Stimulated activated CD8-positive, alpha-beta memory T cell treated with anti-CD3 and anti-CD28 coated beads, Interleukin-7, amount 100 ng/mL, for 1 hour (primary cell): ENCODE measurements around the gene AVPI1.
"Not testable (repeated sequence)": the region's sequence is repeated elsewhere in the genome, so short reads cannot be mapped to it uniquely, and the experiment has no call there.

Experiments used
- DNase-seq, 2 donors: peaks; one replicate each; pipeline ENCODE4 v3.0.0-alpha.2; 2020; ENCODE audit warnings: low read depth in 2 of 2

Gene AVPI1

DNA sequence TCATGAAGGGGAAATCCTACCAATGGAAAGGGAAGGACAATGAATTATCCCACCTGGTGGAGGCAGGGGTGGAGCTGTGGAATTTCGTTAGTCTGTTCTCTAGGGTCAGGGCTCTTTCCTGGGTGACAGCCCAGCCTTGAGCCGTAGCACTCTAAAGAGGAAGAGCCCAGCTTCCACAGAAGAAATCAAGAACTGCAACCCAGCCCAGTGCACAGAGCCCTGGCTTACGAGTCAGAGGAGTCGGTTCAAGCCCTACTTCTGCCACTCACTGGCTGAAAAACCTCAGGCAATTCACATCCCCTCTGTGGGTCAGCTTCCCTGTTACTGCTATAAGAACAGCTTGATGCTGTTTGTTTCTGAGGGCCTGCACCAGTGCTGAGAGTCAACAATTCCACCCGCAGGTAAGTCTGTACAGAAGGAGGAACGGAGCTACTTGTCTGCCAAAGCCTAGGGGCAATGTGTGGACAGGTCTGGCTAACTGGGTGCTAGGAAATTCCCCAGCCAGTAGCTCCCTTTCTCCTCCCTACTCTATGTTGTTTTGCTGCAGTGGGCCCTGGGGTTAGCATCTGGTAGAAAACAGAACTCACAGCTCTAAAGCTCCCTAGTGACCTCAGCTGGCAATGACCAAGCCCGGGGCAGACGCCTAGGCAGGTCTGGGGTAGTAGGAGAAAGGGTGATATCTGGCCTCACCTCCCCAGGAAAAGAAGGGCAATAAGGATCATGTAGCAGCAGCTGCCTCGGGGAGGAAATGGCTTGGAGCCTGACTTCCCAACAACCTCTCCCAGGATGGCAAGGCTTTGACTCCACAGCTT, 3.3 kb downstream of the AVPI1 start:
- DNase-seq: no peak

DNA sequence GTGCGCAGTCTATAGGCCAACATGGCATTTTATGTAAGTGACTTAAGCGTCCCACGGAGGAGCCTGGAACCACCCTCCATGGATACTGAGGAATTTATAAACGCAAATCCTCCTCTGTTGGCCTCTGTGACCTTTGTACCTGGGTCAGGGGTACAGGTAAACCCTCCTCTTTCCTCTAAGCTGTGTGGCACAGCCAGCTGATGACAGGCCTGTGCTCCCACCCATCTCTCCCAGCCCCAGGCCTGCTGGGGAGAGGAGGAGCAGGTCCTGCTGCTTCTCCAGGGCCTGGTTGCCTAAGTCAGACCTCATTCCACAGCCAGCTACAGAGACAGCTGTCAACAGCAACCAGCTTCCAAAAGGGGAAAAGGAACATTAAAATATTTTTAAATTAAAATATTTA, 5.0 kb downstream of the AVPI1 start:
- DNase-seq: no peak

DNA sequence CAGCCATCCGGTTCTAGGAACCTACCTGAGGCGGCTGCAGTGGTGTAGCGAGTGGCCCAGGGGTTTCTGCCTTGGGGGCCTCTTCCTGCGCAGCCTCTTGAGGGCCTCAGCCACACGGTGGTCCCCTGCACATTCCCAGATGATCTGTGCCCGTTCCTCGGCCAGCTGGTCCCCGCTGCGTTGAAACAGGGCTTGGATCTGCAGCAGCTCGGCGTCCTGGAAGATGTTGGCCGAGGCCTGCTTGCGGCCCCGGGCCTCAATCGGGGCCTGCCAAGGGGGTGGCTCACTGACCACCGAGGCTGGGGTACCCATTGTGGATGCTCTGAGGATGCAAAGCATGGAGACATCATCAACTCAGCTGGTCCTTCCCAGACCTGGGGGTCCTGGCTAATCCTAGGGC, 7.4 kb downstream of the AVPI1 start:
- no peak for DNase-seq

DNA sequence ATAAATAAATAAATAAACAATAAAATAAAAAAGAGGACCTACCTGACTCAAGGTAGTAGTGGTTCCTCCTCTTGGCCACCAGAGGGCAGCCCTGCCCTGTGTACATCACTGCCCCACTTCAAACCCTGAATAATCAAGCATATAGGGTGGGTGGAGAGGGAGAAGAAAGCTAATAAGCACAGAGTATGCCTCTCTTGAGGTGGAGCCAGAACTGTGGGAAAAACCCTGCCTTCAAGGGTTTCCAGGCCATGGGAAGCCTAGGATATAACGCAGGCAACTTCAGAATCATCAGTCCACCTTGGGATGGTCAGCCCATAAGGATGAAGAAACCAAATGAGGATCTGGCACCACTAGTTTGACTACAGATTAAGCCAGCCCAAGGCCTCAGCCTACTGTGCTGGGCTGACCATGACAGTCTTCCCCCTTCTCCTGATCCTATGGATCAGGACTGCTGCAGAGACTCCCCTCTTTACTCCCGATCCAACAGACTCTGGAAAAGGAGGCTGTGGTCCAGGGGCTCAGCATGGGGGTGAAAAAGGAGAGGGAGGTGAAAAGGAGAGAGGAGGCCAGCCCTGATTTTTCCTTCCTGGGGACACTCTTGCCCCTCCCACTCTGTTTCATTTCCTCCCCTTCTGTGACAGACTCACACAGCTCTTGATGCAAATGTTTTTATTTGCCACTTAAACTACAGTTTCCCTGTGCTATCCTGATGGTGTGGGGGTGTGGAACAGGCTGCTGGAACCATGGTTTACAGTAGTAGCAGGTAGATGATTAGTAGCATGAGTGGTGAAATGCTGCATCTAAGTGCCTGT, 10.1 kb downstream of the AVPI1 start:
- peak in 1 of 2 donors; percentile 15 for DNase-seq

DNA sequence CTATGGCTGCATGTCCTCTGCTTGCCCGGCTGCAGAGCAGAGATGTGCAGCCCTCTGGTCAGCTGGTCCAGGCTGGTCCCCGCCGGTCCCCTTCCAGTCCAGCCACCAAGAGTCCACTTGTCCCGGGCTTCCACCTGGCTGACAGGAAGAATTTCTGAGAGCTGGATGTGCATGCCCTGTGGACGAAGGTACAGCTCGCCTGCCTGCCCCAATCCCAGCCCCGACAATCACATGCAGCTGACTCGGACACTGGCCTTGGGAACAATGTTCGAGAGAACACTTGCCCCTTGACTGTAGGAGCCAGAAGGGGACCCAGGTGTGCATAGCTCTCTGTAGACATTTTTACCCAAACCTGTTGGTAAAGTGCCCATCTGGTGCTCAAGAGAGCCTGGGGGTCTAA, 11.8 kb downstream of the AVPI1 start:
- no peak for DNase-seq

DNA sequence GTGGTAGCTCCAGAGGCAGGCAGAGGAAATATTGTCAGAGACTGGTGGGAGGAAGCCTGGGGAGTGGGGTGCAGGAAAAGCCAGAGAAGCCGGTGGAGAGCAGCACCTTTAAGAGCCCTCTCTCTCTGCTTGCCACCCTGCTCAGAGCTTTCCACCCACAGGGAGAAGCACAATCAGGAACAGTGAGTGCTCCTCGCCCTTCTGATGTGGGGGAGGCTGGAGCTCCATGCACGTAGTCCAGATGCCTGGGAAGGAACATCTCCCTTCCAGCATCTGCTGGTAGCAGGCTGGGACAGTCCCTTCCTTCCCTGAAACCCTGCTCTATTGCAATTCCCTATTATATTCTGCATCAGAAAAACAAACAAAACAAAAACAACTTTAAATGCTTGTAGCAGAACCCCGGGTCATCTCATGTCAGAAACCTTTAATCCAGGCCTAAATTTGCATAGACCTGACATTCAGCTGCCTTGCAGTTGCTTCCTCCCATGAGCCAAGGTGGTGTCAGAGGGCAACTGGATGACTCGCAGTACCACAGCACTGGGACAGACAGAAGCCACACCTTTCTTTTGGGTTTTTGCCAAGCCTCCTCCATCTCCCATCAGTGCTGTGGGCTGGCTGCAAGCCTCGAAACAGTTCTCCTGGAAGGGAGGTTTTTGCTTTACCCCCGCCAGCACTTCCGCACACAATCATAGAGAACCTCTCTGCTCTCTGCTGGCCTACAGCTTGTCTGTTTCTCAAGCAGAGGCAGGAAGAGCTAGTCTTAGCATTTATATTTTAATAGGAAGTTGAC, 13.1 kb downstream of the AVPI1 start:
- no peak for DNase-seq

DNA sequence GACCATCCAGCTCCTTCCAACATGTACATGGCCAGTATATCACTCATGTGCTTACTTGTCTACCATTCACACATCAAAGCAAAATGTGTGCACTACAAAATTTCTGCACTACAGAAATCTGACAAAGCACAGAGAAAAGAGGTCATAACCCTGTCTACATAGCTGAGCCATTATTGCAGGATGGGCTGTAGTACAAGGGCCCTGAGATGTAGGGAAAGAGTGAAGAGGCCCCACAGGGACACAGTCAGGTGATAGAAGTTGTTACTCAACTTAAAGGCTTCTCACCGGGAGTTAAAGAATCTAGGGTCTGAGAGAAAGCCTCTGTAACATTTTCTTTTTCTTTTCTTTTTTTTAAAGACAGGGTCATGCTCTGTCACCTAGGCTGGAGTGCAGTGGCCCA, 17.5 kb downstream of the AVPI1 start:
- DNase-seq: no peak

DNA sequence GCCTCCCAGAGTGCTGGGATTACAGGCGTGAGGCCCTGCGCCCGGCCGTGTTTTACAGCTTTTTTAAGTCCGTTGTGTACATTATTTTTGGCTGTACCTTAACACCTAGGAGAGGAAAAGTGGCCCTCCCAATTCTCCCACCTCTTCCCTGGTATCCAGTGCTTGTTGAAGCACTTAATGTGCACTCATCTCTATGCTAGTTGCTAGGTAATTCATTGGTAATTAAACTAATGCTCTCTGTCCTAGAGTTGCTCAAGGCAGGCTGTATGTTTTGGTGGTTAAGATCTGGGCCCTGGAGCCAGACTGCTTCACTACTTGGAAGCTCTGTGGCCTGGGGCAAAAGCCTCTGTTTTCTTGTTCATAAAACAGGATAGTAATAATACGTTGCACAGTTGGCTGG, 19.6 kb downstream of the AVPI1 start:
- DNase-seq: no peak

DNA sequence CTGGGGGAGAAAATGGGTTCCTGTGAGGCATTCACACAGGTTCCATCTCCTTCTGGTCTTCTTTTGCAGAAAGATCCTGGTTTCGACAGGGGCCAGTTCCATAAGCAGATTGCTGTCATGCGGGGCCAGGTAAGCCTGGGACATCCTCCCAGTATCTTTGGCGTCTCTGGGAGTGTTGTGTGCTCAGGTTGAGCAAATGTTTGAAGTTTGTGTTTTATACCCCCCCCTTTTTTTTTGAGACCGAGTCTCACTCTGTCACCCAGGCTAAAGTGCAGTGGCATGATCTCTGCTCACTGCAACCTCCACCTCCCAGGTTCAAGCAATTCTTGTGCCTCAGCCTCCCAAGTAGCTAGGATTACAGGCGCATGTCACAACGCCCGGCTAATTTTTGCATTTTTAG, 20.0 kb downstream of the AVPI1 start:
- no peak for DNase-seq

DNA sequence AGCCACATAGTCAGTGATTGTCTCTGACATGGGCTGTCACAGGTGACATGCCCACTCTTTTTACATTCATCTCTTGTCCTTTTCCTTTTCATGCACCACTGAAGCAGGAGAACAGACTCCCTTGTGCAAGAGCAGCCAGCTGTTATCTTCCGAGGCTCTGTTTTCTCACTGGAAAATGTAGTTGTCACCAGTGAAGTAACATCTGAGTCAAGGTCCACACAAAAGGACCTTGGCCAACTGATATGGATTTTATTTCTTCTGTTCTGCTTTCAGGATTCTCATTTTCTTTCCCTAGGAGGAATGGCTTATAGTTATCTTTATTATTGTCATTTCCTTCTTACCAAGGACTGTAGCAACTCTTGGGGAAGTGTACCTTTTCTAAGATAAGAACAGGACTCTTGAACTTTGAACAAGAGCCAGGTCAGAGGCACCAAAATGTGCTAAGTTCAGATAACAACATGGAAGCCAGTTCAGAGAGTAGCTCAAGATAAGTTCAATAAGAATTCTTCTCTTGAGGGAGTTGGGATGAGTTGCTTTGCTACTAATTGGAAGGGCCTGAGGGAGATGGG, 22.7 kb downstream of the AVPI1 start:
- no peak for DNase-seq

DNA sequence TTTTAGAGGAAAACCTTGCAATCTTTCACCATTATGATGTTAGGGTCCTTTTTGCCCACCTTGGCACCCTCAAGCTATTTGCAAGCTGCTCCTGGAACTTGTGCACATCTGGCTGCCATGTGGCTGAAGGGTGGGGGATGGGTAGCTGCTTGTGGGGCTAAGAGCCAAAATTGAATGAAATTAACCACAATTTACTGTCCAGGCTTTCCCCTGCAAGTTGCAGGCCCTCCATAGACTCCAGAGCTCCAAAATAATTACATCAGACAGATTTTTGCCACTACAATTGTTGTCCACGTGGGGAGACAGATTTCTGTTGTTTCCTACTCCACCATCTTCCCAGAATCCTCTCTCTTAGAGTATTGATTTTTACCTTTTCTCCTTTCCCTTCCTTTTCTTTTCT, 27.5 kb downstream of the AVPI1 start:
- no peak for DNase-seq

DNA sequence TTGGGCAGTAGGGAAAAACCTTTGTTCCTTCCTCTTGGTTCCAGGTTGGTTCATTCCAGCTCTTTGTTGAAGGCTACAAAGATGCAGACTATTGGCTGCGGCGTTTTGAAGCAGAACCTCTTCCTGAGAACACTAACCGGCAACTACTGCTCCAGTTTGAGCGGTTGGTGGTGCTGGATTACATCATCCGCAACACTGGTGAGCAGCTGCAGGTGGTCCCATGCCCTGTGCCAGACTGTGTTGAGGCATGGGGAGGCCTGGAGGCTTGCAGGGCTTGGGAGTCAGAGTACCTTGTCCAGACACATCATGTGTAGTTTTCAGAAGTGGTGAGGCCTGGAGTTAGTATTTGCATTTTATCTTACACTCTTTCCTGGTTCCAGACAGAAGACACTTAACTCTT, 30.3 kb downstream of the AVPI1 start:
- no peak for DNase-seq

DNA sequence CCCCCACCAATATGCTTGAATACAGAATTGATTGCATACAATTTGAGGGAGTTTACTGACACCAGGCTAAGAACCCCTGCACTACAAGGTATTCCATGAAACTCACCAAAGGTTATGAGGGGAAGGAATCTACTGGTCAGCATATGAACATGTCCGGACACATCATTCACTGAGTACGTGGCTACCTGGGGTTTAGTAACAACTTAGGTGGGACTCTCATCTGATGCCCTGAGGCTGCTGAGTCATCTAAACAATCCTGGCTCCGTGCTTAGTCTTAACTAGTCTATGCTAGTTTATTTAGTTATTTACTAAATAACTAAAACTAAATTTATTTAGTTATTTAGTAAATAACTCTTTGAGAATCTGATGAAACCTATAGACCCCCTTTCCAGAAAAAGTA, 35.3 kb downstream of the AVPI1 start:
- no peak for DNase-seq

DNA sequence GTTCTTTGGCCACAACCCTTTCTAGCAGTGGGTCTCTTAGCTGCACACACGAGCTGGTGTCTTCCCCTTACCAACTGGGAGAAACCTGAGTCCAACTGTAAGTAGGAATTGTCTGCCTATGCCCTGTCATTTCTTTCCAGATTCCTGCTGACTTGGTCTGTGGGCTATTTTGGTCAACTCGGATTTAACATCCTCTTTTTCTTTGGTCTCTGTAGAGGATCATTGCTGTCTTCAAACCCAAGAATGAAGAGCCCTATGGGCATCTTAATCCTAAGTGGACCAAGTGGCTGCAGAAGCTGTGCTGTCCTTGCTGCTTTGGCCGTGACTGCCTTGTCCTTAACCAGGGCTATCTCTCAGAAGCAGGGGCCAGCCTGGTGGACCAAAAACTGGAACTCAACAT, 36.3 kb downstream of the AVPI1 start:
- DNase-seq: no peak

DNA sequence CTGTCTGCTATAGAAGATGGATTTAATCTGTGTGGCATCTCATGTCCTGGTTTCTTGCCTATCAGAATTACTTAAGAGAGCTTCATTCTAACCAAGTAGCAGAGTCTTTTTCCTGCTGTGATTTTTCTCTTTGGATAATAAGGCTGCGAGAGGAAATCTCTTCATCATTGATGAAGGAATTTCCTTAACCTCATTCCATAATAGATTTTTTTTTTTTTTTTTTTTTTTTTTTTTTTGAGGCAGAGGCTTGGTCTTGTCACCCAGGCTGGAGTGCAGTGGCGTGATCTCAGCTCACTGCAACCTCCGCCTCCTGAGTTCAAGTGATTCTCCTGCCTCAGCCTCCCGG, 37.7 kb downstream of the AVPI1 start:
- DNase-seq: not testable (repeated sequence)

DNA sequence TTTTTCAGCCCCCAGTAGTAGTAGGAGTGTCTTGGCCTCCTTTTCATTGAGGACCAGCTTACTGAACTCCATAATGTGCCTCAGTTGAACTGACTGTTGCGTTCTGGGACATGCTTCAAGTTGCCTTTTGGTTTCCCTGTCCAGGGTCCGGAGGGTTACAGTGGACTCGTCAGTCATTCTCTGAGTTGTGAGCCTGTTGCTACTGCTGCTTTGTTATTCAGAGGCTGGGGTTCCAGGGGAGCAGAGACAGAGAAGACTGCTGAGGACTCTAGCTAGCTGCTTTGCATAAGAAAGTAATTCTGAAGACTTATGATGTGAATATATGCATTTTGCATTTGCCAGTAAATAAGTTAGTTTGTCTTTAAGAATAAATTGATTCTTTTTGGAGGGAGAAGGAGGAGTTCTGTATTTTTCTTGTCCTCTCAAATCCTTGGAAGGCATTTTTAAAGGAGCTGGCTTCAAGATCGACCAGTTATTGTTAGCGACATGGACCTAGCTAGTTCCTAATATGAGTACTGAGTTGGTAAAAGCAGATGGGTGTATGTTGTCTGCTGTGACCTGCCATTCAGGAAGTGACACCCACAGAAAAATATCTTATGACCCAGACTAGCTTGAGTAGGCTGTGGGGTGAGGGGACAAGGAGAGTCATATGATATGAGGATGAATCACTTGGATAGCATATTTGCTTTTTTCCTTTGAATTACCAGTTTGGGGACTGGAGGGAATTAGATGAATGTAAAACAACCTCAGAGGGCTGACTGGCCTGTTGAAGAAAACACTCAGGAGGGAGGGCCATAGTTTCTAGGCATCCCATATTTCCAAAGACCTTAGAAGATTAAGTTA, 38.3 kb downstream of the AVPI1 start:
- DNase-seq: no peak

DNA sequence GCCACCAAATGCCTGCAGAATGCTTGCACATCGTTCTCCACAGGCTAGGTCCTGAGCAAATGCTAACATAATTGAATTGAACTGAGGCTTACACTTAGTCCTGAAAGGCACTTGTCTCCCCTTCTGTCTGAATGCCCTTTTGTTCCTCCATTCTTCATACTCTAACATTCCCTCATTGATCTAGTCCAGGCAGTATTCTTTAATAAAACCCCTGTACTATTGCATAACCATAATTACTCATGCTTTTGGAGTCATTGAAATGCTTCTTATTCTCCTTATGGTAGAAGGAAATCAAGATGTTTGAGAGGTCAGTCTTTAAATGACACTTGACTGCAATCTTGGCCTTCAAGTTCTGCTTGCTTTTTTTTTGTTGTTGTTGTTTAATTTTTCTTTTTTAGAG, 39.5 kb downstream of the AVPI1 start:
- DNase-seq: no peak

DNA sequence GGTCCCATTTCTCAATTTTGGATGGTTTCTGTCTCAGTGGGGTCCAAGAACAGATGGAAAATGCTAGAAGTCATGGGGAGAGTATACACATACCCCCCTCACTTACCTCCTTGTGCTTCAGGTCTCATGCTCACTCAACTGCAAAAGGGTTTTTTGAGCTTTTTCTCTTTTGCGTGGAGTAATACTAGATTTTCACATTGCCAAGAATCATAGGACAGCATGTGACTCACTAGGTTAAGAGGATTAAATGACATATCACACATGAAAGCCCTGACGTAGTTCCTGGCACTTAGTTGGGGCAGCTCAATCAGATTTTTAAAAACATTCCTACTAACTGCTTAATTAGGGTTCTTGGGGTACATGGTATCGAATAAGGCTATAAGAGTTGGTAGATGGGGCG, 42.1 kb downstream of the AVPI1 start:
- no peak for DNase-seq

DNA sequence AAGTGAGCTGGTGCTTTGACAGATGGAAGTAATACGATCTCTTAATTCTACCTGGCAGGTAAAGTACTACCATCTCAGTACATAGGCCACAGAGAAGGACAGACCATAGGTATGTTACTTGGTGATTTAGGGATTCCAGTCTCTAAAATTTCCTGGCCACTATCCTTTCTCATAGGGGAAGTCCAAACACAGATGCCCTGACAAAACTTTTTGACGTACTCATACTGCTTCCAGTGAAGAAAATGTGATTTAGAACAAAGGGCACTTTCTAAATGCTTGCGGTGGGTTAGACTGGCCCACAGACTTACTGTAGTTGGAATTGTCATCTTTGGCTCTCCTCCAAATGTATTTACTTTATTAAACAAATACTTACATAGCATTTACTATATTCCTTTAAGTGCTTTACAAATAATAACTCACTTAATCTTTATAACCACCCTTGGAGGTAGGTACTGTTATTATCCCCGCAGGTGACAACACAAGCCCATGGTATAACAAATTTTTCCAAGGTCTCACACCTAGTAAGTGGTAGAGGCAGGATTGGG, 43.5 kb downstream of the AVPI1 start:
- no peak for DNase-seq

DNA sequence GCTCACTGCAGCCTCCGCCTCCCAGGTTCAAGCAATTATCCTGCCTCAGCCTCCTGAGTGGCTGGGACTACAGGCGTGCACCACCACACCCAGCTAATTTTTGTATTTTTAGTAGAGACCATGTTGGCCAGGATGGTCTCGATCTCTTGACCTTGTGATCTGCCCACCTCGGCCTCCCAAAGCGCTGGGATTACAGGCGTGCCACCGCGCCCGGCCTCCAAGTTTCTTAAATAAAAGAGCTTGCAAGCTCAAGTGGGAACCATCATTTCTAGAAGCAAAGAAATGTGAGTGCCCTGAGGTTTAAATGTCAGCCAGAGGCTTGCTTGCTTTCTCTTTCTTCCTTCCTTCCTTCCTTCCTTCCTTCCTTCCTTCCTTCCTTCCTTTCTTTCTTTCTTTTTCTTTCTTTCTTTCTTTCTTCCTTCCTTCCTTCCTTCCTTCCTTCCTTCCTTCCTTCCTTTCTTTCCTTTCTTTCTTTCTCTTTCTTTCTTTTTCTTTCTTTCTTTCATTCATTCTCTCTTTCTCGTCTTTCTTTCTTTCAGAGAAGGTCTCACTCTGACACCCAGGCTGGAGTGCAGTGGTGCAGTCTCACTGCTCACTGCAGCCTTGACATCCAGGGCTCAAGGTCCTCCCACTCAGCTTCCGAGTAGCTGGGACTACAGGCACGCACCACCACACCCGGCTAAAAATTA, 44.4 kb downstream of the AVPI1 start:
- not testable (repeated sequence) for DNase-seq
